H9 (cell line): ENCODE data around the gene PRICKLE3. TPM values are rescaled to one million over a fixed set of nuclear protein-coding genes. Genes with fewer than 3 reads are reported as not detected.

Experiments used
- DNase-seq: peaks from one replicate; pipeline ENCODE4 v3.0.0-alpha.2; 2017
- H2AFZ ChIP-seq: one replicate; pipeline ENCODE4 v1.6.1; 2013; ENCODE audit warnings: mild to moderate bottlenecking, low read length, control low read depth, moderate library complexity
- H2AK5ac ChIP-seq: 2 replicates; pipeline ENCODE4 v1.6.1; 2013; ENCODE audit warnings: low read length, control low read depth, mixed read lengths; ENCODE audit not compliant: insufficient read length
- H2BK120ac ChIP-seq: one replicate; pipeline ENCODE4 v1.6.1; 2013; ENCODE audit warnings: low read depth, mild to moderate bottlenecking, low read length, control low read depth, inconsistent platforms; ENCODE audit not compliant: poor library complexity, severe bottlenecking
- H2BK12ac ChIP-seq: 2 replicates; pipeline ENCODE4 v1.6.1; 2013; ENCODE audit warnings: low read length, control low read depth, mixed read lengths, low read depth; ENCODE audit not compliant: insufficient read length
- H2BK15ac ChIP-seq: 2 replicates; pipeline ENCODE4 v1.6.1; 2013; ENCODE audit warnings: low read depth, low read length, control low read depth
- H2BK20ac ChIP-seq: one replicate; pipeline ENCODE4 v1.6.1; 2013; ENCODE audit warnings: low read depth, mild to moderate bottlenecking, low read length, control low read depth, inconsistent platforms; ENCODE audit not compliant: poor library complexity, severe bottlenecking
- H2BK5ac ChIP-seq: 2 replicates; pipeline ENCODE4 v1.6.1; 2013; ENCODE audit warnings: low read length, control low read depth, mixed read lengths; ENCODE audit not compliant: insufficient read length
- H3K14ac ChIP-seq: 2 replicates; pipeline ENCODE4 v1.6.1; 2013; ENCODE audit warnings: low read length, control low read depth; ENCODE audit not compliant: insufficient read depth
- H3K18ac ChIP-seq: 2 replicates; pipeline ENCODE4 v1.6.1; 2013; ENCODE audit warnings: low read depth, mild to moderate bottlenecking, mixed read lengths, low read length, control low read depth; ENCODE audit not compliant: insufficient read length
- H3K23ac ChIP-seq: 2 replicates; pipeline ENCODE4 v1.6.1; 2013; ENCODE audit warnings: low read length, control low read depth, mixed read lengths, low read depth; ENCODE audit not compliant: insufficient read length
- H3K23me2 ChIP-seq: 2 replicates; pipeline ENCODE4 v1.6.1; 2013; ENCODE audit warnings: low read depth, mild to moderate bottlenecking, mixed read lengths, low read length, control low read depth; ENCODE audit not compliant: insufficient read length, poor library complexity, severe bottlenecking
- H3K27ac ChIP-seq: 2 replicates; pipeline ENCODE4 v1.5.1; 2013; ENCODE audit warnings: low read length, control low read depth, mixed read lengths, low read depth; ENCODE audit not compliant: insufficient read length
- H3K27me3 ChIP-seq: 2 replicates; pipeline ENCODE4 v1.6.1; 2013; ENCODE audit warnings: low read length, control low read depth, inconsistent platforms; ENCODE audit not compliant: insufficient read depth
- H3K4ac ChIP-seq: 2 replicates; pipeline ENCODE4 v1.6.1; 2013; ENCODE audit warnings: low read depth, mild to moderate bottlenecking, control low read depth, inconsistent platforms, low read length, moderate library complexity
- H3K4me1 ChIP-seq: 2 replicates; pipeline ENCODE4 v1.6.1; 2013; ENCODE audit warnings: low read length, control low read depth, inconsistent platforms; ENCODE audit not compliant: insufficient read depth
- H3K4me2 ChIP-seq: 2 replicates; pipeline ENCODE4 v1.6.1; 2013; ENCODE audit warnings: low read length, control low read depth, mixed read lengths; ENCODE audit not compliant: insufficient read length, insufficient read depth
- H3K56ac ChIP-seq: 2 replicates; pipeline ENCODE4 v1.6.1; 2013; ENCODE audit warnings: low read depth, mild to moderate bottlenecking, mixed read lengths, low read length, control low read depth; ENCODE audit not compliant: insufficient read length
- H3K79me1 ChIP-seq: 2 replicates; pipeline ENCODE4 v1.6.1; 2013; ENCODE audit warnings: low read depth, mild to moderate bottlenecking, moderate library complexity, low read length, control low read depth, inconsistent platforms; ENCODE audit not compliant: insufficient read depth, poor library complexity, severe bottlenecking
- H3K79me2 ChIP-seq: 2 replicates; pipeline ENCODE4 v1.6.1; 2013; ENCODE audit warnings: low read length, control low read depth, inconsistent platforms; ENCODE audit not compliant: insufficient read depth
- H3K9ac ChIP-seq: 2 replicates; pipeline ENCODE4 v1.6.1; 2013; ENCODE audit warnings: low read length, control low read depth, mixed read lengths; ENCODE audit not compliant: insufficient read length; ENCODE audit errors: extremely low read depth
- H3K9me3 ChIP-seq: one replicate; pipeline ENCODE4 v1.6.1; 2013; ENCODE audit warnings: low read depth, low read length, inconsistent platforms; ENCODE audit not compliant: control insufficient read depth
- H3T11ph ChIP-seq: one replicate; pipeline ENCODE4 v1.6.1; 2013; ENCODE audit warnings: mild to moderate bottlenecking, low read length, control low read depth, inconsistent platforms
- H4K20me1 ChIP-seq: one replicate; pipeline ENCODE4 v1.6.1; 2013; ENCODE audit not compliant: control insufficient read depth, insufficient read length, insufficient read depth
- H4K5ac ChIP-seq: 2 replicates; pipeline ENCODE4 v1.6.1; 2013; ENCODE audit warnings: low read depth, mild to moderate bottlenecking, mixed read lengths, low read length, control low read depth; ENCODE audit not compliant: insufficient read length
- H4K8ac ChIP-seq: replicated peaks from 2 replicates; pipeline ENCODE4 v1.6.1; 2013; ENCODE audit warnings: low read length, control low read depth, mixed read lengths, low read depth; ENCODE audit not compliant: insufficient read length
- H4K91ac ChIP-seq: 2 replicates; pipeline ENCODE4 v1.6.1; 2013; ENCODE audit warnings: low read depth, mild to moderate bottlenecking, moderate library complexity, mixed read lengths, low read length, control low read depth; ENCODE audit not compliant: insufficient read length
- H3K27ac Mint-ChIP-seq, 3 experiments: 2 replicates in 2 of 3; 3 replicates in 1 of 3; pipeline ENCODE4 v1.8.0; 2020 to 2021; ENCODE audit warnings: mixed read lengths in 3 of 3, mild to moderate bottlenecking in 1 of 3, moderate library complexity in 1 of 3
- H3K27me3 Mint-ChIP-seq: 2 replicates; pipeline ENCODE4 v1.8.0; 2021; ENCODE audit warnings: low read depth, mild to moderate bottlenecking, moderate library complexity, mixed read lengths
- H3K36me3 Mint-ChIP-seq, 3 experiments: 2 replicates in 2 of 3; 3 replicates in 1 of 3; pipeline ENCODE4 v1.8.0; 2020 to 2021; ENCODE audit warnings: low read depth in 3 of 3, mixed read lengths in 3 of 3; ENCODE audit not compliant: insufficient read depth in 1 of 3
- H3K4me1 Mint-ChIP-seq, 2 experiments: 2 replicates each; pipeline ENCODE4 v1.8.0; 2020; ENCODE audit warnings: mixed read lengths in 2 of 2
- H3K4me3 Mint-ChIP-seq, 2 experiments: 2 replicates in 1 of 2; 3 replicates in 1 of 2; pipeline ENCODE4 v1.8.0; 2020 to 2021; ENCODE audit warnings: mild to moderate bottlenecking in 2 of 2, mixed read lengths in 2 of 2, moderate library complexity in 1 of 2
- H3K9me3 Mint-ChIP-seq, 2 experiments: 2 replicates in 1 of 2; 3 replicates in 1 of 2; pipeline ENCODE4 v1.8.0; 2020; ENCODE audit warnings: mild to moderate bottlenecking in 2 of 2, mixed read lengths in 2 of 2, moderate library complexity in 1 of 2
- WGBS: extraction: QIAGEN DNeasy Blood & Tissue Kit; methylation state at CpG from one replicate; pipeline ENCODE4 v1.1.7; 2013; ENCODE audit warnings: missing lambda C conversion rate, low lambda C conversion rate, mixed read lengths; ENCODE audit not compliant: insufficient read length; ENCODE audit errors: extremely low coverage; 5-methylcytosine and 5-hydroxymethylcytosine counted together
- total RNA-seq: library from RNA; stranded (reverse); gene quantifications from 2 replicates; pipeline ENCODE4 v1.2.1, GENCODE V29; 2021
- TF ChIP-seq, protein P1 (sequence below): fragments of 200-600 bp; sonication (generic); conservative IDR thresholded peaks from 3 replicates; pipeline ENCODE4 v1.8.0; 2021; ENCODE audit warnings: antibody characterized with exemption, mild to moderate bottlenecking

The PRICKLE3 gene
- total RNA-seq, 1 experiment from 2014 or later: 9.7 TPM

DNA sequence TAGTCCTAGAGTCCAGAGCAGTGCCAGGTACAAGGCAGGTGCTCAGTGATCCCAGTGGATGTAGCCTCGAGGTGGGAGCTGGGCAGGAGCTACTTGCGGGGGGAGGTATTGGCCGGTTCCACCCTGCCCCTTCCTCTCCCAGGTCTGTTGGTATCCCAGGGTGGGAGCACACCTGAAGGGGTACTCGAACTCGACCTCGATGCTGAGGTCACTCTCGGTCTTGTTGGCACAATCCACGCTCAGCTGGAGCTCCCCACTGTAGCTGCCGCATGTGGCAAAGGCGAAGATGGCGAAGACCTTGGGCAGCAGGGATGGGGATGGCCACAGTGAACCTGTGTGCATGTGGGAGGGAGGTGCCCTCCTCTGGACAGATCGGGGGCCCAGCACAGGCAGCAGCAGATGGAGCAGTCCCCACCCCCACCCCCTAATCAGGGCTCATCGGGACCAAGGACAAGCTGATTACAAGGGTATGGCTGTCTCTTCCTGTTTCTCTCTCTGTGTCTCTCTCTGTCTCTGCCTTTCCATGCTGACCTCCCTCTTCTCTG lies 11.4 kb upstream of the PRICKLE3 start:
- Histone ChIP-seq H2AK5ac (no peak overlapping the region), H3T11ph (no peak overlapping the region), H3K4ac (no peak overlapping the region), H2BK12ac (no peak overlapping the region), H4K8ac (no peak overlapping the region), H4K91ac (no peak overlapping the region), H3K56ac (no peak overlapping the region), H3K79me2 (no peaks in the 10 kb centered on the region), H3K23ac (no peak overlapping the region), H3K14ac (no peak overlapping the region), H3K18ac (no peak overlapping the region), H2BK120ac (no peak overlapping the region), H3K4me2 (no peak overlapping the region), H3K27ac (no peak overlapping the region), H3K4me1 (no peaks in the 10 kb centered on the region), H3K9me3 (peaks cover 27% of the 10 kb centered on the region), H3K23me2 (peaks cover 14% of the 10 kb centered on the region), H4K20me1 (no peaks in the 10 kb centered on the region), H2BK5ac (no peak overlapping the region), H2BK20ac (no peak overlapping the region), H3K79me1 (no peaks in the 10 kb centered on the region), H2AFZ (no peak overlapping the region), H4K5ac (no peak overlapping the region), H3K9ac (no peak overlapping the region), H2BK15ac (no peak overlapping the region), H3K27me3 (no peaks in the 10 kb centered on the region)
- Mint-ChIP-seq H3K4me3 (peak overlapping the region in 1 of 2 experiments; percentile 84; a peak in 1 of 5 replicates), H3K27ac (no peak overlapping the region; a peak in 1 of 7 replicates), H3K4me1 (peaks cover 12 to 22% of the 10 kb centered on the region in 2 experiments), H3K9me3 (peaks cover 75 to 80% of the 10 kb centered on the region in 2 experiments), H3K27me3 (peaks cover 18% of the 10 kb centered on the region), H3K36me3 (peaks cover 3 to 18% (median 12%) of the 10 kb centered on the region in 3 experiments; a peak in 5 of 7 replicates)
- DNase-seq: no peak
- TF ChIP-seq, protein P1, sequence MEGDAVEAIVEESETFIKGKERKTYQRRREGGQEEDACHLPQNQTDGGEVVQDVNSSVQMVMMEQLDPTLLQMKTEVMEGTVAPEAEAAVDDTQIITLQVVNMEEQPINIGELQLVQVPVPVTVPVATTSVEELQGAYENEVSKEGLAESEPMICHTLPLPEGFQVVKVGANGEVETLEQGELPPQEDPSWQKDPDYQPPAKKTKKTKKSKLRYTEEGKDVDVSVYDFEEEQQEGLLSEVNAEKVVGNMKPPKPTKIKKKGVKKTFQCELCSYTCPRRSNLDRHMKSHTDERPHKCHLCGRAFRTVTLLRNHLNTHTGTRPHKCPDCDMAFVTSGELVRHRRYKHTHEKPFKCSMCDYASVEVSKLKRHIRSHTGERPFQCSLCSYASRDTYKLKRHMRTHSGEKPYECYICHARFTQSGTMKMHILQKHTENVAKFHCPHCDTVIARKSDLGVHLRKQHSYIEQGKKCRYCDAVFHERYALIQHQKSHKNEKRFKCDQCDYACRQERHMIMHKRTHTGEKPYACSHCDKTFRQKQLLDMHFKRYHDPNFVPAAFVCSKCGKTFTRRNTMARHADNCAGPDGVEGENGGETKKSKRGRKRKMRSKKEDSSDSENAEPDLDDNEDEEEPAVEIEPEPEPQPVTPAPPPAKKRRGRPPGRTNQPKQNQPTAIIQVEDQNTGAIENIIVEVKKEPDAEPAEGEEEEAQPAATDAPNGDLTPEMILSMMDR: no peak
- no CpG with 5 or more reads among the region's 13 CpGs for whole genome bisulfite sequencing
